OCI-LY7 (cell line): ENCODE data around the gene DNAJC18.

Experiments used
- CTCF ChIP-seq: fragments of 200-600 bp; sonication (generic); conservative IDR thresholded peaks from 2 replicates; pipeline ENCODE4 v1.5.1; 2014; ENCODE audit warnings: mild to moderate bottlenecking, antibody characterized with exemption, low read length, moderate library complexity, mixed read lengths
- EZH2phosphoT487 ChIP-seq: fragments of 200-600 bp; sonication (generic); IDR thresholded peaks from 2 replicates; pipeline ENCODE4 v1.6.1; 2018; ENCODE audit warnings: low read depth, borderline replicate concordance, mild to moderate bottlenecking, mixed run types, antibody characterized with exemption, low read length, moderate library complexity, mixed read lengths

- no peak for TF ChIP-seq CTCF
- TF ChIP-seq EZH2phosphoT487, result no peak
Observed at GRCh38 chr5:139461698-139462097, 22.4 kb upstream of the DNAJC18 start.
